GM21515 (cell line): ENCODE results near the gene CRYGS.
A peak's percentile ranks its signal among the peaks of the same experiment; 100 is the strongest.
"Not testable (repeated sequence)": the region's sequence is repeated elsewhere in the genome, so short reads cannot be mapped to it uniquely, and the experiment has no call there.

Experiments
- ATAC-seq: cut with Tn5 transposase; IDR thresholded peaks from one replicate; pipeline ENCODE4 v1.9.1; 2021; ENCODE audit not compliant: unreplicated experiment

CRYGS gene

DNA sequence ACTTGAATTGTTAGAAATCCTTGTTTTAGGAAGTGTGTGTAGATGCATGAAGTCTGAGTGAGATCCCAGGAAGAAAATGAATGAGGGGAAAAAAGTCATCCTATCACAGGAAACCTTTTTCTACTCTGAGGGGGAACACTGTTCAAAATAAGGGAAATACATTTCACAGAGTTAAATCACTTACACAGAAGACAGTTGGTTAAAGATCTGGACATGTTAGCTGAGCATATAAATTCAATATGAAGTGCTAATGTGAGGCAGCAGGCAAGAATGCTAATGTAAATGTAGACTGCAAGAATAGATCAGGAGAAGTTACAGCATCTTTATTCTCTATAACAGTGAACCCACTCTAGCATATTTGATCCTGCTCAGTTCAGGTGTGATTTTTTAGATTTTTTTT is 20.4 kb upstream of the CRYGS start:
- no peak for ATAC-seq

DNA sequence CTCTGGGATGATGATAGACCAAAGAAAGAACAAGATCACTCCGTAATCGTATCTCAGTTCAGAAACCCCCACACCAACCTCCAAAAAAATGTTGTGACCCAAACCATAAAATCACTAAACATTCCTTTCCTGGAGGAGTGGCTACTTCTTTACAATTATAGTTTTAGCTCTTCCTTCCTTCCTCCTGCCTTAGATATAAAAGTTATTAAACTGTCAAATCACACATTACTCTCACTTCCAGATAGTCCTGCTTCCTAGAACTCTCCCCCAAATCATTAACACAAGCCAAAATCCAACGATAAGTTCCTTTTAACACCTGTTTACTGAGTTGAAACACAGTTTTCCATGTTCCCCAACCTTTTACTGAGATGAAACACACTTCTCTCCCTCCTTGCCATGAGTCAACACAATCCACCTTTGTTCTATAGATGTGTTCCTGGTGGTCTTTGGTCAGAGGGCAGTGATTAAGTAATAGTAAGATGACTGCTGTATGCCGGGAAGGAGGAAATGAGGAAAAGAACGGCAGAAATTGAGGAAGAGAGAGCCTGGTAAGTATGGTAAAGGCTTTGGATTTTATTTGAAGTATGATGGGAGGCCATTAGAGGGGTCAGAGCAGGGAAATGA is 8.3 kb upstream of the CRYGS start:
- no peak for ATAC-seq

DNA sequence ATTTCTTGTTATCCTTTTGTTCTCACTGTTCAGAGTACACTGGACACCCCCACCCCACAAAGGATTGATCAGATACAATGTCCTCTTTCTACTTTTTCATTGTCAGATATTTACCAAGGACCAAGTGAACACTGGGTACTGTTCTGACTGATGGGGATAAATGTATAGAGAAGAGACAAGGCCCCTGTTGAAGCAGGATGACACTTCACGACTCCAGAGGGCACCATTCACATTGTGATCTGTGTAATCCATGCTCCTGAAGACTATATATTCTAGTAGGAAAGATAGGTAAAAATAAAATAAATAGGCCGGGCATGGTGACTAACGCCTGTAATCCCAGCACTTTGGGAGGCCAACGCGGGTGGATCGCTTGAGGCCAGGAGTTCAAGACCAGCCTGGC is 7.2 kb upstream of the CRYGS start:
- ATAC-seq: no peak

DNA sequence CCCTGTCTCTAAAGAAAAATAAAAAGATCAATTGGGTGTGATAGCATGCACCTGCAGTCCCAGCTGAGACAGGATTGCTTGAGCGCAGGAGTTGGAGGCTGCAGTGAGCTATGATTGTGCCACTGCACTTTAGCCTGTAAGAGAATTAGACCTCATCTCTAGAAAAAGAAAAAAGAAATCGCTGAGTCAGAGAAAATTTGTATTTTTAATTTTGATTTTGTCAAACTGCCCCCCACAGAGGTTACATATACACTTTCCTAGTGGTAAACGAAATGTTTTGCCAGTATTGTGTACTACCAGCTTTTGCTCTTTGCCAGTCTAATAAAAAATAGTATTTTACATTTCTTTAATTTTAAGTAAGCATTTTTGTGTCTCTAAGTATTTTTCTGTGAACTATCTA is 5.3 kb upstream of the CRYGS start:
- ATAC-seq: no peak

DNA sequence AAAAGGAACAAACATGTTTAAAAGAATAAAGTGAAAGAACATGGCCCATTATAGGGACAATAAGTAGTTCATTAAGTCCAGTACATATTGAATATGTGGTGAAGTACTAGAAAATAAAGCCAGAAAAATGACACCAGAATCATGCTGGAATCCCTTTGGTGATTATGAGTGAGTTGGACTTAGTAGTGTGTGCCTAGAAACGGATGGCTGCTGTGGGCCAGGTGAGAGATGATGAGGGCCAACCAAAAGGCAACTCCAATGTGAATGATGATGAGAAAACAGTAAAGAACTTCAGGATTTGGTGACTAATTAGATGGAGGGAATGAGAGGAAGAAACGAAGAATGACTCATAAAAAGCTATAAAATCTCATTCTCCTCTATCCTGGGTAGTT is 3.3 kb downstream of the CRYGS start:
- ATAC-seq: no peak

DNA sequence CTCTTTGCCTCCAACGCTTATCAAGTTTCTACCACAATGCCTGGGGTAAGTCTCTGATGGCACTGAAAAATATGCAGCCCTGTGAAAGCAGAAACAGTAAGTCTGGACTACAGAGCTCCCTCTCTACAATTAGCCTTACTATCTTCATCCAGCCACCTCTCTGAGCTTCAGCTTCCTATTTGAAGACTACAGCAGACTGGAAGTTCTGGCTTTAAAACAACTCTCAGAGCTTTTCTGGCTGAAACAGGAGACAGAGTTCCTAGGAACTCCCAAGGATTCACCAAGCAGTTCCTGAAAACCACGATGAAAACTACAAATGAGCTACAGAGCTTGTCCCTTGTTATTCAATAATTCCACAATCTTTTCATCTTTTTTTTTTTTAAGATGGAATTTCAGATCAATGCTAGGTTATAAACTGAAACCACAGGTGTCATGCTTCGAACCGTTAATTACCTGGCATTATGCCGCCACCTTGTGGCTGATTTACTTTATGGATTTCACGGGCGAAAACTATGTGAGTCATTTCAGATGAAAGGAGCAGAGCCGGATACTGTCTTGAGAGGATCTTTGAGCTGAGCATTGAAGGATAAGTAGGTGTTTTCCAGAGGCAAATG is 3.9 kb downstream of the CRYGS start:
- peak; percentile 47 for ATAC-seq

DNA sequence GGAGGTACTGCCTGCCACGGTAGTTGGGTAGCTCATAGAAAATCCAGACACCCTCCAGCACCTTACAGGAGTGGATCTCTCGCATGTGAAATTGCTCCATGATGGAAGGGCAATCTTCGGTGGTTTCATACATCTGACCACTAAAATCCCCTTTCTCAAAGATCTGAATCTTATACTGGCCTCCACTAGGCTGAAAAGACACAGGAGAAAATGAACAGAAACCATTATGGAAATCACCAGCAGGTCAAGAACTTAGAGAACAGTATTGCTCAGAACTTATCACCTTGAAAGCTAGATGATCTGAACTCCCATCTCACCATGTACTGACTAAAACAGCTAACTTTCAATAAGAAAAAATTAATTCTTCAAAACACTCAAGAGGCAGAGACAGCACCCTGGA is 5.4 kb downstream of the CRYGS start:
- ATAC-seq: no peak

DNA sequence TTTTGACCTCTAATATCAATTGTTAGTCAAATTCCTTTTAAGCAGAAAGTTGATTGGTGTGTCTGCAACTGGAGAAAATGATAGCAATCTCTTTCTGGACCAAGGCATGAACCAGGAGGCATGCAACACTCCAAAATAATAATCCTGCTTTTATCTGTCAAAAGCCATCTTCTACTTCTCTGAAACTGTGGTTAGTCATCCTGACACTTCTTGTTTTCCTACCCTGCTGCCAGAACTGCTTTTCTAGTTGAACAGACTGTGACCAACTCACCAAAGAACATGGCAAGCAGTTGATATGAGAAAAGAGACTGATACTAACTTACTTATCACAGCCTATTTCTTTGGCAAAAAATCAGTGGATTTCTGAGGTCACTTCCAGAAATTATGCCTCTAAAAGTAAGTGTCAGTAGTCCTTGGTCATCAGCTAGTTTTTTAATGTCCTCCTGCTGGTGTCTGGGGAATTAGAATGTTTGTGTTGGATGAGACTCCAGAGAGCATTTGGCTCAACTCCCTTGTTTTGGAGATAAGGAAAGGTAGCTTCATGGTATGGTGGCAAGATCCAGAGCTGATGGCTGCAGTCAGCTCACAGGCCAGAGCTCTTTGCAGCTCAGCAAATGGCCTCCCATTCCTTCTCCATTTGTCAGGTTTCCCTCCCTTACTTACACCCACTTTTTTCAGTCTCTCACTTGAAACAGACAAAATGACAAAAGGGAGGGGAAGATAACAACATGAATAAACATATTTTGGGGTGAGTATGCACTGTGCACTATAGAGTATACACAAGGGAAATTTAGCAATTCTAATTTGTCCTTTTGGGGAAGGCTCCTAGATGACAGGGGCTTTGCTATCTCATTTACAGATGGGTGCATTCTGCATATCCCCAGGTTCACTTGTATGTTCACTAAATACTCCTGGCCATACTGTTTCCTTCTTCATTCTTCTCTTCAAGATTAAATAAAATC is 7.0 kb downstream of the CRYGS start:
- ATAC-seq: no peak

DNA sequence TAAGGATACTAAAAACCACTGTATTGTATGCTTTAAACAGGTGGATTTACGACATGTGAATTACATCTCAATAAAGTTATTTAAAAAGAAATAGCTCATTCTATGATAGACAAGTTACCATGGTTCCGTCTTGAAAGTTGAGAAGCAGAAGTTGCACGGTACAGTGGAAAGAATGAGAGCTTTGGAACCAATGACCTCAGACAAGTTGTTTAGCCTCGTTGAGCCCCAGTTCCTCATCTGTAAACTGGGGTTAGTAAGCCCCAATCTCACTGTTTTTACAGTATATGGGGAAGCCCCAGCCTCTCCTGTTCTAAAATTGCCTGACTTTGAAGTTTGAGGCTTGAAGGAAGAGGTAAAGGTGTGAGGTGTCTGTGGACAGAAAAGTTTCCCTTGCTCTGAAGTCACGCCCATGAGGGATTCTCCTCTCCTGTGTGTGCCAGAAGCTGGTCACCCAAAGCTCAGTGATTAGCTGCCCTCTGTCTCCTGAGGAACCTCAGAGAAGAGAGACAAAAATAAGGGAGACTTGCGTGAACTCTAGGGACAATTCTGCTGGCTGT is 10.0 kb downstream of the CRYGS start:
- peak; percentile 85 for ATAC-seq

DNA sequence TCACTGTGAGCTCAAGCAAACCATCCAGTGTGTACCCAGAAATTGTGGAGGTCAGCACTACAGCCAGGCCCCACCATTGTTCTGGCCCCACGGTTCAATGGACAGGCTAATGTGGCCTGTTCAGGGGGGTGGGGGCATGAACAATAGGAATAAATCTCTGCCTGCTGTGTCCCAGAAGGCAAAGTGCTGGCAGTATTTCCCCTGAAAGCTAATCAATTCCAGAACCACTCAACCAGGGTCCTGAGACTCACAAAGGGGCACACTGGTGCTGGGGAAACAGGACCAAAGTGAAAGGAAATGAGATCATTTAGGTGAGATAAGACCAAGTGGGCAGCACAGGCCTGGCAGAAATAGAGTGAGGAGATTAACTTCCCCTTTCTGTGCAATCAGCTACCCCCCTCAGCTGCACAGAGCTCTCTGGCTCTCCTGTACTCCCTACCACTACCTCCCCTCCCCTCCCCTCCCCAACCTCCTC is 11.5 kb downstream of the CRYGS start:
- peak; percentile 49 for ATAC-seq

DNA sequence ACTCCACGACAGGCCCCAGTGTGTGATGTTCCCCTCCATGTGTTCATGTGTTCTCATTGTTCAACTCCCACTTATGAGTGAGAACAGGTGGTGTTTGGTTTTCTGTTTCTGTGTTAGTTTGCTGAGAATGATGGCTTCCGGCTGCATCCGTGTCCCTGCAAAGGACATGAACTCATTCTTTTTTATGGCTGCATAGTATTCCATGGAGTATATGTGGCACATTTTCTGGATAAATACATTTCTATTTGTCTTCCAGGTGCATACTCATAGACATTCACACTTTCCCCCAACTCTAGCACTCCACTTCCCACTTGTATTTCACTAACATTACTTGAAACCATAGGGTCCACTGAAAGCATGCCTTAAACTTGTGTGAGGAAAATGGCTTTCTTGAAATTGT is 12.5 kb downstream of the CRYGS start:
- ATAC-seq: not testable (repeated sequence)

DNA sequence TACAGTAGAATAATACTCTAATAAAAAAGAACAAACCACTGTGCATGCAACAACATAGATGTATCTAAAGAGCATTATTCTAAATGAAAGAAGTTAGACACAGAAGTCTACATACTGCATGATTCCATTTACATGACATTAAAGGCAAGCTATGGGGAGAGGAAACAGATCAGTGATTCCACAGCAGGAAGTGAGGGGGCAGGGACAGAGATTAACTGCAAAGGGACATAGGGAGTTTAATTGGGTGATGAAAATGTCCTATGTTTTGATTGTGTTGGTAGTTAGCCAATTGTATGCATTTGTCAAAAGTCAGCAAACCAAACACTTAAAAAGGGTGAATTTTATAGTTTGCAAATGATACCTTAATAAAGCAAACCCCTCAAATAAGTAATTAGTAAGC is 13.8 kb downstream of the CRYGS start:
- no peak for ATAC-seq

DNA sequence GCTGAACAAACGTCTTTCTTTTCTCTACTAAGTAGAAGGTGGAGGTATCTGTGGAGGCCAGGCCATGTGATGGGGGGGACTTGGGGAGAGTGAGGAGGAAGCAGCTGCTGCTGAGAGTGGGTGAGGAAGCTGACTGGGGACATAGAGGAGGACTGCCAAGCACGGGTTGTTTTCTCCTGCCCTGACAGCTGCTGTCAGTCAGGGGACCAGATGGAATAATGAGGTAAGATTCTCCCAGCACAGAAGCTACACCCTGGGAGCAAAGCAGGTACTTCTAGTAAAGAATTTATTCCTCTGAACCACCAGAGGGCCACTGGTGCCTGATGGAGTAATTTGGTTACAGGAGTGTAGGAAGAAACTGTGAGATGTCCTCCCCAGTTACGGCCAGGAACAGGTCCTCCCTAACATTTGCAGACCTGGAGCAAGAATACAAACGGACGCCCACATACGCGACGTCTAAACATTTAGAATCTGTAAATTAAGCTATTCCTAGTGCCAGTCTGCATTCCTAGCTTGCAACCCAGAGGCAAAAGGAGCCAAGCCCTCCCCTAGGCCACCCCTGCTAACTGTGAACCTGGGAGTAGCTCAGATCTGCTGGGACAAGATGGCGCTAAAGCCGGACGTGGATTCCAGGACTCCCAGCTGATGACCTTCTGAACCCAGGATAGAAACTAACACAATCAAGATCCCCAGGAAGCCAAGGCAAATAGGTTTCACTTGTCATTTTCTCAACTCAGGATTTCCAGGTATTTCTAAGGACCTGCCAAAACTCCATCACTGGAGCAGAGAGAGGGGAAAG is 14.8 kb downstream of the CRYGS start:
- ATAC-seq: no peak

DNA sequence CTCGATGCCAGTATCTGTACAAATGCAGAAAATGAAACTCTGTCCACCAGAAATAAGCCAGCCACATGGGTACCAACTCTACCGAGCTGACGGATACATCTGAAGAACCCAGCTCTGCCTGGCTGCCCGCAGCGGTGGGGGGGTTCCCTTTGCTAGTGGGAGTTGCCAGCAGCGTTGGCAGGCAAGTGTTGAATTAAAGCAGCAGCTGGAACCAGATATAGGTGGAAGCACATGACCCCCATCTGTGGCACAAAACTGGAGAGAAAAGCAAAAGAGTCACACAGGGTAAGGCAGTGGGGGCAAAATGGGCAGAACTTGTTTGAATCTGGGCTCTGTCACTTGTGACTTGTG is 17.9 kb downstream of the CRYGS start:
- no peak for ATAC-seq

DNA sequence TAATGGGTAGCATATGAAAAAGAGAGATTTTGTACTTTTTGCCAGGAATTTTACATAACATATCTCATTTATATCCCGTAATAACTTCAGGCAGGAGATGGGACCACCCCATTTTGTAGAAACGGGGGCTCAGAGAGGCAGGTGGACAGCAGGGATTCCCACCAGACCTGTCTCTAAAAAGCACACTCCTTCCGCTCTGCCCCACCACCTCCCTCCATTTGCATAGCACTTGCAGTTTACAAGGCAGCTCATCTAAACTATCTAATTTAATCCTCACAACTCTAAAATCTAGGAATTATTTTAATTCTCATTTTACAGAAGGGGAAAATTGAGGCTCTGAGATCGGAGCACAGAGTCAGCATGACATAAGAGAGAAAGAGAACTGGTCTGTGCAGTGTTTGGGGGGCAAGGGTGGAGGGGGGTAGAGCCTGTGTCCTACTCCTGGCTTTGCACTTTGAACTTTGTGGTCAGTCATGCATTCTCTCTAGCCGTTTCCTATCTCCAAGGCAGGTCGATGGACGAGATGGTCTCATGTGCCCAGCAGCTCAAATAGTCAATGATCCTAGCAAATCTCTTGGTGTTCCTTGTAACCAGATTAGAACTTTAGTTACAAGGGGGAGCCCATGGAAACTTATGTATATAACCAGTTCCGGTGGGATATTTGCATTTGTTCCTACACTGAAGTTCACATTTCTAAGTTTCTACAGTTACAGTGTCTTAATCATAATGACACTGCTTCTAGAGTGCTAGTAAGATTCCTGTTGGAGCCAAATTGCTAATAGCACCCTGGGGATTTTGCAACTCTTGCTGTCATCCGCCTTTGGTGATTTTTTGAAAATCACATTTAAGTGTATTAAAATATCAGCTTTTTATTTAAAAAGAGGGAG is 18.6 kb downstream of the CRYGS start:
- no peak for ATAC-seq

DNA sequence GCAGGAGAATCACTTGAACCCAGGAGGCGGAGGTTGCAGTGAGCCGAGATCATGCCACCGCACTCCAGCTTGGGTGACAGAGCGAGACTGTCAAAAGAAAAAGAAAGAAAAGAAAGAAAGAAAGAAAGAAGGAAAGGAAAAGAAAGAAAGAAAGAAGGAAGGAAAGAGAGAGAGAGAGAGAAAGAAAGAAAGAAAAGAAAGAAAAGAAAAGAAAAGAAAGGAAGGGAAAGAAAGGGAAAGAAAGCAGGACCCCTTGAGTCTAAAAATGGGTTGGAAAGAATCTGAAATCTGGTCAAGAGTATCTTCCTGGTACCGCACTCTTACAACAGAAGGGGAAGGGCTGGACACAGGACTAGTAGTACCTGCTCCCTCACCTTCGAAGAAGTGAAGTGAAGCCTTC is 19.6 kb downstream of the CRYGS start:
- no peak for ATAC-seq

DNA sequence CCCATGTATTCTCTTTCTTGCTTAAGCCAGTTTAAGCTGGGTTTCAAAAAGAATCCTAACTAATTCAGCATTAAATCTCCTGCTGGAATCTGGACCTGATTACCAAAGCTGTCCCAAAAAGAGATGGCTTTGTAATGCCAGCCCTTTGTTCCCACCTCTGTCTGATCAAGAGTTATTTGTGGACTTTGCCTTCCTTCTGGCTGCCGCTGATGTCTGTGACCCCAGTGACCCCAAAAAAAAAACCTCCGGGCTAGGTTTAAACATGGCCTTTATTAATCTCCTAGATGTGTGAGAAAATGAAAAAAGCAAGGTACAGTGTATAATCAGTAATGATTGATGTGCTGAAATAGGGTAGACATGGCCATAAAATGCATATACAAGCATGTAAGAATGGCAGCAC is 20.7 kb downstream of the CRYGS start:
- no peak for ATAC-seq

DNA sequence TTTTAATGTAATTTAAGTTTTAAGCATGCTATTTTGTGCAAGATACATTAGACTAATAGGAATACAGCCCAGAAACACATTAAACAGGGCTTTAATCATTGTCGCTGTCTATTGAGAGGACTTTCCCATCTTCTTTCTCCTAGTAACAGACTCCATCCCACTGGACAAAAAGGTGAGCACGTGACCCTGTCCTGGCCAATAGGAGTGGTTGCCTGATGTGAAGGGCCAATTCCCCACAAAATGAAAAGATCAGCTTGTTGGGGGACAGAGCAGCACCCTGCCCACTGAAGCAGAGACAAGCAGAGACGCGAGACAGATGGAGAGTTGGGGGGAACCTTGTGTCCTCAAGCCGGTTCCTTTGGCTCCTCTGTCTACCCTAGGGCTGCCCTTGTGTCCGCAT is 21.2 kb downstream of the CRYGS start:
- ATAC-seq: no peak

DNA sequence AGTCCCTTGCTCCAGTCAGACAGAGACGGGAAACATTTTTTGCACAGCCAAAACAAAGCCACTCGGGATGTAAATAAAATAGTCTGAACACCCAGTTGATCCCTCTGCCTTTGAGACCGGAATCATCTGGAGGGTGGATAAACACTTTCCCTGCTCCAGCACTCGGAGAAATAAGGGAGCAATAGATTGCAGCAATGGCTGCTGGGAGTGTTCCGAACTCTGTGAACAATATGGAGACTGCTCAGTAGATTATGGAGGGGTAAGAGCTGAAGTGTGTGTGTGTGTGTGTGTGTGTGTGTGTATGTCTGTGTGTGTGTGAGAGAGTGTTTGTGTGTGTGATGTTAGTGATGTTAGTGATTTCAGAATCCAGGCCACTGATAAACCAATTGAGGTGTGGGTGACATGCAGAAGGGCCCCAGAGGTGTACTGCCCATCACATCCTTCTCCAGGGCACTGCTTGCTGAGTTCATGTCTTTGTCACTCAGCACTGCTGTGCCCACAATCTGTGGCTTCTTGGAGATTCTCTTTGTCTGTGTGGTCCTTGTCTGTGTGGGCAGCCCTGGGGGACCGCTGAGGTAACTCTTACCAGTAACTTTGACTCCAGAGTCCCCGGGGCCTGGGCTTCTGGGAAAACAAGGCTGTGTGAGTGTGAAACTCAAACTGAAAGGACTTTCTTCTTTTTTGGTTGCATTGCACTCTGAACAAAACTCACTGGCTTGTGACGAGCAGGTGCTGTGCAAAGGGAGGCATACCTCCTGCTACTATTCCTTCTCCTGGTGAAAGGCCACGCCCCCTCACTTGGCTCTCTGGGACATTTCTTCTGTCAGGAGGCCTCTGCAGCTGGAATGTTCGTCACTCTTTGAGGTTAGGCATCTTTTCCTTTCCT is 23.0 kb downstream of the CRYGS start:
- ATAC-seq: peak; percentile 68
